Duodenal mucosa (tissue), 2 donors: ENCODE results near the gene OBSCN.
"Not testable (repeated sequence)": the region's sequence is repeated elsewhere in the genome, so short reads cannot be mapped to it uniquely, and the experiment has no call there.

ENCODE experiments used
- H3K27ac ChIP-seq: one replicate; pipeline ENCODE4 v1.7.0; 2013; ENCODE audit warnings: low read depth, low read length
- H3K27me3 ChIP-seq, 2 donors: one replicate each; pipeline ENCODE4 v1.7.0; 2013; ENCODE audit warnings: low read length in 2 of 2, control low read depth in 1 of 2; ENCODE audit not compliant: insufficient read depth in 2 of 2, control insufficient read depth in 1 of 2
- H3K36me3 ChIP-seq, 2 donors: one replicate each; pipeline ENCODE4 v1.7.0; 2013; ENCODE audit warnings: low read length in 2 of 2, control low read depth in 1 of 2; ENCODE audit not compliant: insufficient read depth in 2 of 2, control insufficient read depth in 1 of 2
- H3K4me1 ChIP-seq, 2 donors: one replicate each; pipeline ENCODE4 v1.7.0; 2013; ENCODE audit warnings: low read length in 2 of 2, control low read depth in 1 of 2; ENCODE audit not compliant: insufficient read depth in 2 of 2, control insufficient read depth in 1 of 2
- H3K4me3 ChIP-seq, 2 donors: one replicate each; pipeline ENCODE4 v1.7.0; 2013; ENCODE audit warnings: low read length in 2 of 2, low read depth in 1 of 2
- H3K9ac ChIP-seq, 2 donors: one replicate each; pipeline ENCODE4 v1.7.0; 2013; ENCODE audit warnings: low read length in 2 of 2, low read depth in 1 of 2
- H3K9me3 ChIP-seq, 2 donors: one replicate each; pipeline ENCODE4 v1.7.0; 2013; ENCODE audit warnings: low read length in 2 of 2, control low read depth in 1 of 2; ENCODE audit not compliant: control insufficient read depth in 1 of 2

The OBSCN gene

DNA sequence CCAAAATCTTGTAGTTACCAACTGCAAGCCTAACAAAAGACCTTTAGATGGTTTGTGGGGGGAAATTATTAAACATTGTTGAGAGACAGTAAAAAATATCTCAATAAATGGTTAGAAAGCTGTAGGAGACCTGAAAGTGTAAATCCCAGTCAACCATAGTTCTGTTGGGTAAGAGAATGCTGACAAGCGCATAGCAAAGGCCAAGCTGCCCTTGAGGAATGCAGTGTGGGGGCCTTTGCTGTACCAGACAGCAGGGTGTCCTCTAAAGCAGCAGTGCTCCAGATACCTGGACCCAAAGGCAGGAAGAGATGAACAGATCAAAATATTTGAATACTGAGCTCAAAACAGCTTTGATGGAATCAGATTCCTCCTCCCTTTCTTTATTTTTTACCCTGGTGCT lies 54.6 kb downstream of the OBSCN start:
- Histone ChIP-seq H3K9ac (no peak overlapping the region), H3K9me3 (no peaks in the 10 kb centered on the region), H3K4me3 (no peak overlapping the region), H3K27ac (no peak overlapping the region), H3K36me3 (no peaks in the 10 kb centered on the region), H3K27me3 (no peaks in the 10 kb centered on the region), H3K4me1 (no peaks in the 10 kb centered on the region)

DNA sequence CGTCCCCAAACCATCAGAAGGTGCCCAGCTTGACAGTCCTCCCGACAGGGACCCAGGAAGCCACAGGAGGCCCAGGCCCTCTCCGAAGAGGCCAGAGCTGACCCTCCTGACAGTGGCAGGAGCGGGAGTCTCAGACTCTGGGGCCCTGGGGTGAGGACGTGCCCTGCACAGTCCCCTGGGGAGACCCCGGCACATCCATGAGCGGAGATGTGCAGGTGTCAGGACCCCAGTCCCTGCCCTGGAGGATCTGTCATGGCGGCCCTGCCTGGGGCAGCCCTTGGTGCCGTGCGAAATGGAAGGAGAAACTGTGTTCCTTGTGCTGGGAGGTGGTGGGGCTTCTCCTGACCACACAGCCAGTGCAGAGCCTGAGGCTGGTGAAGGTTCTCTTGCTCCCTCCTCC lies 55.8 kb downstream of the OBSCN start:
- Histone ChIP-seq H3K9ac (no peak overlapping the region), H3K4me1 (no peaks in the 10 kb centered on the region), H3K9me3 (no peaks in the 10 kb centered on the region)

DNA sequence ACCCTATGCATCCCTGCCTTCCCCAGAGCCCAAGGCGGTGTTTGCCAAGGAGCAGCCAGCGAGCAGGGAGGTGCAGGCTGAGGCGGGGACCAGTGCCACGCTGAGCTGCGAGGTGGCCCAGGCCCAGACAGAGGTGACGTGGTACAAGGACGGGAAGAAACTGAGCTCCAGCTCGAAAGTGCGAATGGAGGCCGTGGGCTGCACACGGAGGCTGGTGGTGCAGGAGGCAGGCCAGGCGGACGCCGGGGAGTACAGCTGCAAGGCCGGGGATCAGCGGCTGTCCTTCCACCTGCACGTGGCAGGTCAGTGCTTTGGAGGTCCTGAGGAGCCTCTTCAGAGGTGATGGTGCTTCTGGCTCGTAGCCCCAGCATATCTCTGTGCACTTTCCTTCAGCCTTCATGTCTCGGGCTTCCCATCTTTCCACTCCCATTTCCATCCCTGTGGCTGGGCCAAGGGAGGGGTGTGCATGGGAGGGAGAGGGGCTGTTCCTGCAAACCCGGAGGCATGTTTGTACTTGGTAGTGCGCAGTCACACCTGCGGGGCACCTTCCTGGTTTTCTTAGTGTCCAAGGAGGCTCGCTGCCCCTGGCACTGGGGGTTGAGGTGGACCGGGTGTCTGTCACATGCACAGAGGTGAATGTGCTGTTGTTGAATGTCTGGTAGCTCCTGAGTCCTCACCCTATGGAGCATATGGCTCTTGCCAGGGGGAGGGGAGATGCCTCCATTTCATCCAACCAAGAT lies 56.4 kb downstream of the OBSCN start:
- no peaks in the 10 kb centered on the region for H3K36me3 ChIP-seq
- no peak overlapping the region for H3K4me3 ChIP-seq
- no peaks in the 10 kb centered on the region for H3K4me1 ChIP-seq
- no peak overlapping the region for H3K9ac ChIP-seq
- no peaks in the 10 kb centered on the region for H3K27me3 ChIP-seq
- H3K27ac ChIP-seq, result no peak overlapping the region
- no peaks in the 10 kb centered on the region for H3K9me3 ChIP-seq

More for the DNA sequence above, 55.8 kb downstream of the OBSCN start:
- Histone ChIP-seq H3K27me3 (no peaks in the 10 kb centered on the region), H3K27ac (no peak overlapping the region), H3K4me3 (no peak overlapping the region), H3K36me3 (no peaks in the 10 kb centered on the region)

DNA sequence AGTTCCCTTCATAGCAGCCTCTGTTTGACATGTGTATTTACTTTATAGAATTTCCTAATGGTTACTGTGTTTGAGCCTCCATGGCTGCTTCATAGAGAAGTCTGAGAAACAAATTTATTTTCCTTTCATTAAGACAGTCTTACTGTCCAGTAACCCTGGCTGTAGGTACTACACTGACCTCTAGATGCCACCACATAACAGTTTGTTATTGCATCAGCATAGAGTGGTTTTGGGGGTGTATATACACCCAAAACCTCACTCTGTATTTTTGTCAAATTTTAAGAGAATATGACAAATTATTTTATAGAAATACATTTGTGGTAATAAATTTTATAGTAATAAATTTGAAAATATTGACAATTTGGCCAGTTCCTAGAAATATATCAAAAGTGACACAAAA lies 57.3 kb downstream of the OBSCN start:
- Histone ChIP-seq H3K27ac (no peak overlapping the region), H3K4me1 (no peaks in the 10 kb centered on the region), H3K27me3 (no peaks in the 10 kb centered on the region)

DNA sequence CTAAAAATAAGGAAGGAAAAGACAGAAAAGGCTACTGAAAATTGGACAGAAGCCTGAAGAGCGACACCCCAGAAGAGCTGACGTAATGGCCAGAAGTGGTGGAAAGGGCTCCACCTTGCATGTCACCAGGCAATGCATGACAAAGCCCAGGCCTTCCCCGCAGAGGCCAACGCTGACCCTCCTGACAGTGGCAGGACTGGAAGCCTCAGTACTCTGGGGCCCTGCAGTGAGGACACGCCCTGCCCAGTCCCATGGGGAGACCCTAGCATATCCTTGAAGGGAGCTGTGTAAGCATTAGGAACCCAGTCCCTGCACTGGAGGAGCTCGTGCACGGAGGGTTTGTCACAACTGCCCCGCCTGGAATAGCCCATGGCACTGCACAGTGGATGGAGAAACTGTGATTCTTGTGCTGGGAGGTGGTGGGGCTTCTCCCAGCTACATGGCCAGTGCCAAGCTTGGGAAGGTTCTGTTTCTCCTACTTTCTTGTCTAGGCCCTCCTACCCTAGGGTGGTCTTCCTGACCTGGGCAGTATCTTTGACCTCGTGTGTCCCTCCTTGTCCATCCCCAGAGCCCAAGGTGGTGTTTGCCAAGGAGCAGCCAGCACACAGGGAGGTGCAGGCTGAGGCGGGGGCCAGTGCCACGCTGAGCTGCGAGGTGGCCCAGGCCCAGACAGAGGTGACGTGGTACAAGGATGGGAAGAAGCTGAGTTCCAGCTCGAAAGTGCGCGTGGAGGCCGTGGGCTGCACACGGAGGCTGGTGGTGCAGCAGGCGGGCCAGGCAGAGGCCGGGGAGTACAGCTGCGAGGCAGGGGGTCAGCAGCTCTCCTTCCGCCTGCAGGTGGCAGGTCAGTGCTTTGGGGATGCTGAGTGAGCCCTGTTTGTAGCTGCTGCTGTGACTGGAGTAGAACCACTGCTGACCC lies 60.4 kb downstream of the OBSCN start:
- H3K4me3 ChIP-seq, result no peak overlapping the region
- no peaks in the 10 kb centered on the region for H3K4me1 ChIP-seq
- H3K9ac ChIP-seq, result no peak overlapping the region
- no peaks in the 10 kb centered on the region for H3K27me3 ChIP-seq
- no peaks in the 10 kb centered on the region for H3K36me3 ChIP-seq
- no peak overlapping the region for H3K27ac ChIP-seq
- H3K9me3 ChIP-seq, result no peaks in the 10 kb centered on the region

More for the DNA sequence above, 57.3 kb downstream of the OBSCN start:
- Histone ChIP-seq H3K9me3 (no peaks in the 10 kb centered on the region), H3K36me3 (no peaks in the 10 kb centered on the region), H3K4me3 (no peak overlapping the region), H3K9ac (no peak overlapping the region)

DNA sequence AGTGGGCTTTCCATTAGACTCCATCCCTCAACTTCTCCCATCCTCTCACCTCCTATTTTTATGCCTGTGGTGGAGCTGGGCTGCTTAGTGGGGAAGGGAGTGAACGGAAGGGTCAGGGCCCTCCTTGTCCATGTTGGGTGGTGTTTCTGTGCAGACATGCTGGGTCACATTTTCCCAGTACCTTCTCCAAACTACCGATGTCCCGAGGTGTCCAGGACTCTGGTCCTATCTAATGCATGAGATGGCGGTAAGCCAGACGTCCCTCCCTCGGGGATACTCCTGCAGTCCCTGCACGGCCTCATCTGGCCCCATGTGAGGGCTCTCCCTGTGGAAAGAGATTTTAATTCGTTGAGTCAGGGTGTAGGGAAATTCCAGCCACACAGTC lies 61.0 kb downstream of the OBSCN start:
- no peaks in the 10 kb centered on the region for H3K36me3 ChIP-seq
- no peaks in the 10 kb centered on the region for H3K27me3 ChIP-seq
- H3K9me3 ChIP-seq, result no peaks in the 10 kb centered on the region
- H3K4me1 ChIP-seq, result no peaks in the 10 kb centered on the region
- no peak overlapping the region for H3K9ac ChIP-seq
- no peak overlapping the region for H3K27ac ChIP-seq
- H3K4me3 ChIP-seq, result no peak overlapping the region

DNA sequence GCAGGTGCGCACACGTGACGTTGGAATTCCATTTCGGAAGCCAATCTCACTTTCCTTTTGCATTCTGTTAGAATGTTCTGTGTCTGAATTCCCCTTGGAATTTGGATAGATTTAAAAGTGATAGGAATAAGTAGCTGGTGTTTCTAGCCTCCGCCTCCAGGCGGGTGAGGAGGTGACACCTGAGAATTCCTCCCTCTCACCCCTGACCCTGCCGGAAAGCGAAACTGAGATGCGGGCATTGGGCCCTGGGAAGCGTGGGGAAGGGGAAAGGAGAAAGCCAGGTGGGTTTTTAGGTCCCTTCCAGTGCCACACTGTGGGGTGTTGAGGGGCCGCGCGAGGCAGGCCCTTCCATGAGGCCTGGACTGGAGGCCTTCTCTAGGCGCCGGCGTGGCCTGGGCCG lies 61.6 kb downstream of the OBSCN start:
- H3K4me1 ChIP-seq, H3K36me3 ChIP-seq, H3K4me3 ChIP-seq, H3K27ac ChIP-seq, H3K27me3 ChIP-seq, H3K9ac ChIP-seq, H3K9me3 ChIP-seq: not testable (repeated sequence)

DNA sequence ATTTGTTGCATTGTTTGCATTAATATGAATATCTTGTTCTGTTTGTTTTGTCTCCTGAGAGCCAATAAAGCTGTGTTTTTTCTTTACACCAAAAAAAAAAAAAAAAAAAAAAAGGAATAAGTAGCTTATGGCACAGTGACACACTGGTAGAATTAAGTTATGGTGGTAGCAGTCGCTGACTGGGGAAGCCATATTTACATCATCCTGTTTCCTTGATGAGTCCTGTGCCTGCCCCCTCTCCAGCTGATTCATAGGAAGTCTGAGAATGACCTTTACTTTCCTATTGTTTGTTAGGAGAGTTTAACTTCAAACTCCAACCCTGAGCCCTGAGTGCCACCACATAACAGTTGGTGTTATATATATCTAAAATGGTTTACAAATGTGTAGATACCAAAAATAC lies 62.2 kb downstream of the OBSCN start:
- Histone ChIP-seq H3K27ac (no peak overlapping the region), H3K27me3 (no peaks in the 10 kb centered on the region)

DNA sequence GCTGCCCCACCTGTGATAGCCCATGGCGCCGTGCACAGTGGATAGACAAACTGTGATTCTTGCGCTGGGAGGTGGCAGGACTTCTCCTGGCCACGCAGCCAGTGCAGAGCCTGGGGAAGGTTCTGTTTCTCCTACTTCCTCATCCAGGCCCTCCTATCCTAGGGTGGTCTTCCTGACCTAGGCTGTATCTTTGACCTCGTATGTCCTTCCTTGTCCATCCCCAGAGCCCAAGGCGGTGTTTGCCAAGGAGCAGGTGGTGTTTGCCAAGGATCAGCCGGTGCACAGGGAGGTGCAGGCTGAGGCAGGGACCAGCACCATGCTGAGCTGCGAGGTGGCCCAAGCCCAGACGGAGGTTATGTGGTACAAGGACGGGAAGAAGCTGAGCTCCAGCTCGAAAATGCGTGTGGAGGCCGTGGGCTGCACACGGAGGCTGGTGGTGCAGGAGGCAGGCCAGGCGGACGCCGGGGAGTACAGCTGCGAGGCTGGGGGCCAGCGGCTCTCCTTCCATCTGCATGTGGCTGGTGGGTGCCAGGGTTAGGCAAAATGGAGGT lies 63.9 kb downstream of the OBSCN start:
- Histone ChIP-seq H3K4me3 (no peak overlapping the region), H3K27ac (no peak overlapping the region), H3K4me1 (peaks cover 0 to 7% of the 10 kb centered on the region in 2 donors), H3K27me3 (no peaks in the 10 kb centered on the region), H3K9me3 (no peaks in the 10 kb centered on the region), H3K36me3 (no peaks in the 10 kb centered on the region), H3K9ac (no peak overlapping the region)

More for the DNA sequence above, 62.2 kb downstream of the OBSCN start:
- Histone ChIP-seq H3K9ac (no peak overlapping the region), H3K4me1 (peaks cover 0 to 3% of the 10 kb centered on the region in 2 donors), H3K9me3 (no peaks in the 10 kb centered on the region), H3K36me3 (no peaks in the 10 kb centered on the region), H3K4me3 (no peak overlapping the region)

DNA sequence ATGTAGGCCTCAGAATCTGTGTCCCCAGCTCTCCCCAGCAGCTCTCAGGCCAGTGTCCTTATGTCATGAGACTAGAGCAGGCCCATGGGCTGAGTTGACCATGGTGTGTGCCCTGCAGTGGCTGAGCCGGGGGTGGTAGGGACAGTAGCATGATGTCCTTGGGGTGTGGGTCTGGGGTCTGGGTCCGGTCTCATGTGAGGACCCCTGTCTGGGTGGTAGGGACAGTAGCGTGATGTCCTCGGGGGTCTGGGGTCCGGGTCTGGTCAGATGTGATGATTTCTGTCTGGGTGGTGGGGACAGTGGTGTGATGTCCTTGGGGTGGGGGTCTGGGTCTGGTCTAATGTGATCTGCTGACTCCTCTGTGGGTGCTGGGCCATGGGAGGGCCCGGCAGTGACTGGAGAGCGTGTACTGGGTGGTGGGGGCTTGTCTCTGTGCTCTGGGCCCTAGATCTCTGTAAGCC lies 64.5 kb downstream of the OBSCN start:
- Histone ChIP-seq H3K9ac (no peak overlapping the region), H3K36me3 (no peaks in the 10 kb centered on the region), H3K9me3 (no peaks in the 10 kb centered on the region), H3K4me1 (peaks cover 0 to 7% of the 10 kb centered on the region in 2 donors), H3K27ac (no peak overlapping the region), H3K4me3 (no peak overlapping the region), H3K27me3 (no peaks in the 10 kb centered on the region)
